AG09309 (cell line): ENCODE data around the gene KRT32.

Source experiments
- DNase-seq: peaks from one replicate; pipeline ENCODE4 v3.0.0-alpha.2; 2010; ENCODE audit warnings: low read depth
- H3K4me3 ChIP-seq: 2 replicates; pipeline ENCODE4 v1.5.1; 2011; ENCODE audit warnings: mild to moderate bottlenecking, low read depth, low read length, moderate library complexity; ENCODE audit not compliant: control insufficient read depth
- CTCF ChIP-seq: IDR thresholded peaks from 2 replicates; pipeline ENCODE4 v1.5.1; 2011; ENCODE audit warnings: mild to moderate bottlenecking, low read depth, low read length, inconsistent platforms; ENCODE audit not compliant: insufficient read depth, control insufficient read depth; ENCODE audit errors: missing control alignments

KRT32 gene

GRCh38 chr17:41466988-41467387 lies at the start of gene KRT32:
Gene KRT32, minus strand, starts transcription at chr17:41467386. Its CDS starts 61 bp downstream, at chr17:41467325.
- no peak for DNase-seq
- H3K4me3 ChIP-seq = no peak within 1 kb of the TSS
- no peak for TF ChIP-seq CTCF

DNA sequence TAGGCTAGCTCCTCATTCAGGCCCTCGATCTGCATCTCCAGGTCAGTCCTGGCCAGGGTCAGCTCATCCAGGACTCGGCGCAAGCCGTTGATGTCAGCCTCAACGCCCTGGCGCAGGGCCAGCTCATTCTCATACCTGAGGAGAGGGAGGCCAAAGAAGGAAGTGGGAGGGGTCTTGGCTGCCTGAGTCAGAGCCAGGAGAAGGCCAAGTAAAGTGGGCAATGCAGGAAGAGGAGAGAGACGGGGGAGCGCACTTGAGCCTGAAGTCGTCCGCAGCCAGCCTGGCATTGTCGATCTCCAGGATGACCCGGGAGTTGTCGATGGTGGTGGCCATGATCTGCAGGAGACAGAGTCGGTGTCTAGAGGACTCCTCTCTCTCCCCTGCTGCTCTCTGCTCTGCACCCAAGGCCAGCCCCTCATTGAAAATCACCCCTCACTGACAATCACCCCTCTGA lies 49.7 kb upstream of the KRT32 start:
- TF ChIP-seq CTCF = no peak
- H3K4me3 ChIP-seq = no peak overlapping the region
- DNase-seq = no peak

DNA sequence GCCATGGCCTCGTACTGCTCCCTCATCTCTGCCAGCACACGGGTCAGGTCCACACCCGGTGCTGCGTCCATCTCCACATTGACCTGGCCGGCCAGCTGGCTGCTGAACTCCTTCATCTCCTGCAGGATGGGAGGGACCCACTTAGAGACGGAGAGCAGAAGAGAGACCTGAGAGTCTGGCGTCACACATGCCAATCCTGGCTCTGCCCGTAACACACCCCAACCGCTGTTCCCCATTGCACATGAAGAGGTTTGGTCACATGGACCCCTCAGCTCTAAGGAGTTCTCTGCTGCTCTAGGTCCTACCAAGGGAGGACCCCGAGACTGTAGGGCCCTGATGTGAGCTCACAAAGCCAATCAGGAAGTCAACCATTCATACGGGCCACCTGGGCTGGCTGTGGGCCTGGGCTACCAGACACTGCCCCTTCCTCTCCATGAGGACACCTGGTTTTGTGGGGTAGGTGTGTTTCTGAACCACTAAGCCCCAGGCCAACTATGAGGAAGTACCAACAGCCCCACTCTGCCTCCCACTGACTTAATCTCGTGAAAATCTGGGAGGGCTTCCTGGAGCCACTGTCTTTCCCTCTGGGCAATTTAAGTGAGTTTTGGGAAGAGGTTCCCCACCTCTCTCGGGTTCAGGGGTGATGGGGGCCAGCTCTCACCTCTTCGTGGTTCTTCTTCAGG lies 49.1 kb upstream of the KRT32 start:
- TF ChIP-seq CTCF = no peak
- H3K4me3 ChIP-seq = no peak overlapping the region
- DNase-seq = no peak

- TF ChIP-seq CTCF = no peak
- H3K4me3 ChIP-seq = no peak overlapping the region
These were observed 46.0 kb upstream of the KRT32 start for GRCh38 chr17:41513168-41513547.

DNA sequence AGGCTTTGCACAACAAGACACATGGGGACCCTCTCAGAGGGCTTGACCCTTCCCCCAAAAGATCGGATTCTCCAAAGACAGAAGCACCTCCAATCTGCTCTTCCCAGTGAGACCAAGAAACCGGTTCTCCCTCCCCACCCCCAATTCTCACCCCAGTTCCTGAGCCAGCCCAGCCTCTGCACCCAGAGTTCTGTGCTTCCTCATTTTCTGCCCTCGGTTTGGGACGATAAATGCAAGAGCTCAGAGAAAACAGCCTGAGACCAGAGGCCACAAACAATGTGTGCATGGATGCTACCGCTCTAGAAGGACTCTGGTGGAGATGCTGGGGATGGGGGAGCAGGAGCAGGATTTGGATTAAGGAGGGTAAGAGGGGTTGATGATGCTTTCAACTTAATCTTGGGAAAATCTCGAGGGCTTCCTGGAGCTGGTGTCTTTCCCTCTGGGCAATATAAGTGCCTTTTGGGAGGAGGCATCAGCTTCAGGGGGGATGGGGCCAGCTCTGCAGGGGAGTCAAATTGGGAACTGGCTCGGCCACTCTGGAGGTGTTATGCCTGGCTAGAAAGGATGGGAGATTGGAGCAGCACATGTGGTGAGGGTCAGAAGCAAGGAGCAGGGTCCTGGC lies 45.5 kb upstream of the KRT32 start:
- DNase-seq = no peak
- TF ChIP-seq CTCF = no peak
- no peak overlapping the region for H3K4me3 ChIP-seq

More at GRCh38 chr17:41513168-41513547, 46.0 kb upstream of the KRT32 start:
- DNase-seq = no peak

DNA sequence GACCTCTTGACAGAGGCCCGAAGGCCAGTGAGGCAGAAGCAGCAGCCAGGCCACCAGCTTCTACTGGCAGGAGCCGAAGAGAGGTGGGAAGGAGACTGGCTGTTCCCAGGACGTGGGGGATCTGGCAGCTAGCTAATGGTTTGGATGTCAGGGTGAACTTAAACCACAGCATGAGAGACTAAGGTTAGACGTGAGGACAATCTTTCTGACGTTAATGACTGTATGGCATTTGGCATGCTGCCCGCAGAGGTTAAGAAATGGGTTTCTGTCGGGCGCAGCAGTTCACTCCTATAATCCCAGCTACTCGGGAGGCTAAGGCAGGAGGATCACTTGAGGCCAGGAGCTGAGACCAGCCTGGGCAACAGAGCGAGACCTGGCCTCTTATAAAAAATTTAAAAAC lies 44.5 kb upstream of the KRT32 start:
- H3K4me3 ChIP-seq = no peak overlapping the region
- DNase-seq = no peak
- no peak for TF ChIP-seq CTCF
